GM19455 (cell line): ENCODE data around the gene TGOLN2.

Experiments
- ATAC-seq: cut with Tn5 transposase; IDR thresholded peaks from one replicate; pipeline ENCODE4 v1.9.1; 2021; ENCODE audit not compliant: unreplicated experiment

The TGOLN2 gene

GRCh38 chr2:85269959-85270358 is 57.8 kb downstream of the TGOLN2 start:
- ATAC-seq, result no peak
